ENCODE results near the gene ROR1. TPM values are rescaled to one million over a fixed set of nuclear protein-coding genes. Genes with fewer than 3 reads are reported as not detected.

ROR1 gene
- total RNA-seq, 1 donor: 0.10 TPM

- Histone ChIP-seq H3K4me1 (ENCODE audit: insufficient read depth, low read length) (no peaks in the 10 kb centered on the region), H3K9me3 (ENCODE audit: low read depth, low read length) (no peaks in the 10 kb centered on the region), H3K4me3 (ENCODE audit: low read length) (no peak overlapping the region), H3K27me3 (ENCODE audit: insufficient read depth, low read length) (no peaks in the 10 kb centered on the region)
Measured at GRCh38 chr1:64228167-64228957, 454.5 kb downstream of the ROR1 start.

GRCh38 chr1:64229307-64229706 lies 455.5 kb downstream of the ROR1 start:
- Histone ChIP-seq H3K4me1 (ENCODE audit: insufficient read depth, low read length) (no peaks in the 10 kb centered on the region), H3K9me3 (ENCODE audit: low read depth, low read length) (no peaks in the 10 kb centered on the region), H3K4me3 (ENCODE audit: low read length) (no peak overlapping the region), H3K27me3 (ENCODE audit: insufficient read depth, low read length) (no peaks in the 10 kb centered on the region)

Other genes with a start within 250 kb of the ROR1 start
- gene PGM1, start 180.6 kb upstream of the ROR1 start, total RNA-seq: 12.8 TPM

Measured in mononuclear cell (primary cell).